IMR-90 (cell line): ENCODE measurements around the gene PRAMEF7.
"Not testable (repeated sequence)": the region's sequence is repeated elsewhere in the genome, so short reads cannot be mapped to it uniquely, and the experiment has no call there.

Experiments used
- BHLHE40 ChIP-seq: fragments of 150-350 bp; IDR thresholded peaks from 2 replicates; pipeline ENCODE4 v1.6.1; 2016; ENCODE audit warnings: mild to moderate bottlenecking, low read depth, low read length
- CEBPB ChIP-seq: IDR thresholded peaks from 2 replicates; pipeline ENCODE4 v1.6.1; 2012; ENCODE audit warnings: low read depth, low read length, improper control_type of control experiment
- CTCF ChIP-seq: conservative IDR thresholded peaks from 2 replicates; pipeline ENCODE4 v1.5.1; 2012; ENCODE audit warnings: mild to moderate bottlenecking, low read depth, low read length, improper control_type of control experiment
- MAZ ChIP-seq: IDR thresholded peaks from 2 replicates; pipeline ENCODE4 v1.6.1; 2012; ENCODE audit warnings: low read depth, mild to moderate bottlenecking, low read length, improper control_type of control experiment, moderate library complexity, borderline replicate concordance
- POLR2A ChIP-seq: IDR thresholded peaks from 2 replicates; pipeline ENCODE4 v1.6.1; 2012; ENCODE audit warnings: mild to moderate bottlenecking, low read depth, low read length
- RAD21 ChIP-seq: IDR thresholded peaks from 2 replicates; pipeline ENCODE4 v1.6.1; 2012; ENCODE audit warnings: low read length, improper control_type of control experiment
- RCOR1 ChIP-seq: IDR thresholded peaks from 2 replicates; pipeline ENCODE4 v1.6.1; 2012; ENCODE audit warnings: mild to moderate bottlenecking, low read length, improper control_type of control experiment; ENCODE audit not compliant: insufficient replicate concordance
- USF2 ChIP-seq: fragments of 150-350 bp; IDR thresholded peaks from 2 replicates; pipeline ENCODE4 v1.6.1; 2017; ENCODE audit warnings: mild to moderate bottlenecking, antibody characterized with exemption, low read length, low read depth

DNA sequence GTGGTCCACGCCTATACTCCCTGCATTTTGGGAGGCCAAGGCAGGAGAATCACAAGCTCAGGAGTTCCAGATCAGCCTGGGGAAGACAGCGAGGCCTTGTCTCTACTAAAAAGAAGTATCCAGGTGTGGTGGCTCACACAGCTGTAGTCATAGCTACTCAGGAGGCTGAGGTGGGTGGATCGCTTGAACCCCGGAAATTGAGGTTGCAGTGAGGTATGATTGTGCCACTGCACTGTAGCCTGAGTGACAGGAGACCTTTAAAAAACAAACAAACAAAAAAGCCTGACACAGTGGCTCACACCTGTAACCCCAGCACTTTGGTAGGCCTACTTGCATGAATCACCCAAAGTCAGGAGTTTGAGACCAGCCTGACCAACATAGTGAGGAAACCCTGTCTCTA is 38.0 kb upstream of the PRAMEF7 start:
- not testable (repeated sequence) for TF ChIP-seq CTCF, POLR2A, CEBPB, BHLHE40, RAD21, MAZ, USF2, RCOR1
